SKM-1 (cell line): ENCODE measurements around the gene SLC1A2.
"Not testable (repeated sequence)": the region's sequence is repeated elsewhere in the genome, so short reads cannot be mapped to it uniquely, and the experiment has no call there.

Source experiments
- DNase-seq: peaks from one replicate; lab custom pipeline; 2025; ENCODE audit not compliant: unreplicated experiment; lab: John Stamatoyannopoulos, UW

The SLC1A2 gene

GRCh38 chr11:35231076-35231860 lies 188.1 kb downstream of the SLC1A2 start:
- no peak for DNase-seq

DNA sequence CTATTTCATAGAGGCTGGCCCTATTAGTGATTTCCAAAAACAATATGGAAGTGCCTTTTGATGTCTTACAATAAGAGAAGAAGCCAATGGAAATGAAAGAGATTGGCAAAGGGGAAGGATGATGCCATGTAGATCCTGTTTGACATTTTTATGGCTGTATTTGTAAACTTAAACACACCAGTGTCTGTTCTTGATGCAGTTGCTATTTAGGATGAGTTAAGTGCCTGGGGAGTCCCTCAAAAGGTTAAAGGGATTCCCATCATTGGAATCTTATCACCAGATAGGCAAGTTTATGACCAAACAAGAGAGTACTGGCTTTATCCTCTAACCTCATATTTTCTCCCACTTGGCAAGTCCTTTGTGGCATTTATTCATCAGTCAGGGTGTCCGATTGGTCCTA lies 189.0 kb downstream of the SLC1A2 start:
- no peak for DNase-seq

DNA sequence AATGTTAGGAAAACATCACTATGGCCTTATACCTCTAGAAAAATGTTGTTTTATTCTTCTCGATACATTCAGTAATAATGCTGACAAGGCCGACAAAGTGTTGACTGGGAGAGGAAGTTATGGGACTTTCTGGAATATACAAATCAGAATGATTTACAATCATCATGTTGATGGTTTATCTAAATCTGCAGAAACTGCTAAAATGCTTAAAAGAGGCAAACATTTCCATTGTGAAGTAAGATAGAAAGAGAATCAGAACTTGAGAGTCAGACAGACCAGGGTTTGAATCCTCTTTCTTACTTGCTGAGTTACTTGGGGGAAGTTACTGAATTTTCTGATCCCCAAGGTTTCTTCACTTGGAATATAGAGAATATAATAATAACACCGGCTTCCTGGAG lies 191.0 kb downstream of the SLC1A2 start:
- DNase-seq, result no peak

DNA sequence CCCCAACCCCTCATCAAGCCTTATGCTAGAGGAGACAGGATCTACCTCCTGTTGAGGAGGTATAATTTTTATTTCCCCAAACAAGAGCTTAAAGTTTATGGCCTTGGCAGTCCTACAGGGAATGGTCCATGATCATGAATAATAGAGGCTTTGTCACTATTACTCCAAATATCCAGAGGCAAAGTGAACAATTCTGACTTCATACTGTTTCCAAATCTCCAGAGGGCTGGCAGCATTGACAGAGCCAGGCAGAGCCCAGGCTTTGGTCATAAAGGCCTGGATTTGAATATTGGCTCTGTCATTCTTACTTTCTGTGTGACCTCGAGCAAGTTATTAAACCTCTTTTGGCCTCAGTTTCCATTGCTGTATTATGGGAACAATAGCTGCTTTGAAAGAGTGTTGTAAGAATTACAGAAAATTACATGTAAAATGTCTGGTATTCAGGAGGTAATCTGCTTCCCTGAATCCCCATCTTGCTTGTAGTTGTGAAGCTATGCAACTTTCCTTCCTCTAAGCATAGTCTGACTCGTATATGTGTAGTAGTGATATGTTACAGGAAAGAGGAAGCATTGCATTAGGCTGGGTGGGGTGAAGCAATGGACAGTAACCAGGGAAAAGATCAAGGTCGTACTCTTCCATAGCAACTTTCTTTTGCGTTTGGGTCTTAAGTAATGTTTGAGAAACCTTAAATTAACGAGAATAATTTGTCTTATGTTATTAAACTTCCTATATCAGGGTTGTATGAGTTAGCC lies 191.6 kb downstream of the SLC1A2 start:
- peak; percentile 91 for DNase-seq

DNA sequence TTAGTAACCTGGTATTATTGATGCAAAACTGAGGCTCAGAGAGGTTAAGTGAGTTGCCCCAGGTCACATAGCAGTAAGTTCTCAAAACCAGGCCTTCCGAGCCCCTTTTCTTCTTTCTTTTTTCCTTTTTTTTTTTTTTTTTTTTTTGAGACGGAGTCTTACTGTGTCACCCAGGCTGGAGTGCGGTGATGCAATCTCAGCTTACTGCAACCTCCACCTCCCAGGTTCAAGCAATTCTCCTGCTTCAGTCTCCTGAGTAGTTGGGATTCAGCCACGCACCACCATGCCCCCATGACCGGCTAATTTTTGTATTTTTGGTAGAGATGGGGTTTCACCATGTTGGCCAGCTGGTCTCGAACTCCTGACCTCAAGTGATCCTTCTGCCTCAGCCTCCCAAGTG lies 192.6 kb downstream of the SLC1A2 start:
- not testable (repeated sequence) for DNase-seq

DNA sequence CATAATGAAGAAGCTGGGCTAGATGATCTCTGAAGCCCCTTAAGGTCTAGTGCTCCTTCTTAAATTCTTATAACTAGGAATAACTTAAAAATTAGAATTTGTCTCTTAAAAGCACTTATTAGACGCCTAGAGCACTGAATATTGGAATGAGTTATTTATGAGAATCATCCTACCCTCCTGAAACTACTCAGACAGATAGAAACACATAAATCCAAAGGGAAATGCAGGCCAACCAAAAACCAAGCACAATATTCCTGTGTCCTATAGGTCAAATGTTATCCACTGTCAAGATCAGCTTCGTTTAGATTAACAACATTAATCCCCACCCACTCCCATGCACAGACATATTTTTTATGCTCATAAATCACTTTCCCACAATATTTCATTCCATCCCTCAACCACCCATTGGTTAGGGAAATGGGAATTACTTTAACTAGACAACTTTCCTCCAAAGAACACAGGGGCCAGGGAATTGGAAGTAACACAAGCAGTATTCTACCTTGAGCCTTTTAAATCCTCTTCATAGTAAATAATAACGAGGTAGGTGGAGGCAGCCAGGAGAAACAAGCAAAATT lies 193.3 kb downstream of the SLC1A2 start:
- no peak for DNase-seq

GRCh38 chr11:35223991-35224390 lies 195.4 kb downstream of the SLC1A2 start:
- DNase-seq, result no peak

DNA sequence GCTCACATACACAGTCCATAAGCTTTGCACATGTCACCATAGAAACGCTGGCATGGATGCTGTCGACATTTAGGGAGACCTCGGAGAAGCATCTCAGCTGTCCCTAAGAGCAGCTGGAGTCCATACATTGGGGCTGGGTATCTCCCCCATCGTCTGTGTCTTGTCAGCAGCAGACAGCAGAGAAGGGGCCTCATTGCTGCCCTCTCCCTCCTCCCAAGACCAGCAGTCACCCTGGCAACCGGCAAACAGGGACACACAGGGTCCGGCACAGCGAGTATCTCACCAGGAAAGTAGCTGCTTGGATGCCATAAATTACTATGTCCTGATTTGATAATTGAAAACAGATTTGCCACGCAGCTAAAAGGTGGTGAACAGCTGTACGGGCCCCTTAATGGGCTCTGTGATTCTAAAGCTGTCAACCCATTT lies 196.0 kb downstream of the SLC1A2 start:
- DNase-seq, result no peak

GRCh38 chr11:35218956-35219355 lies 200.4 kb downstream of the SLC1A2 start:
- DNase-seq, result no peak

DNA sequence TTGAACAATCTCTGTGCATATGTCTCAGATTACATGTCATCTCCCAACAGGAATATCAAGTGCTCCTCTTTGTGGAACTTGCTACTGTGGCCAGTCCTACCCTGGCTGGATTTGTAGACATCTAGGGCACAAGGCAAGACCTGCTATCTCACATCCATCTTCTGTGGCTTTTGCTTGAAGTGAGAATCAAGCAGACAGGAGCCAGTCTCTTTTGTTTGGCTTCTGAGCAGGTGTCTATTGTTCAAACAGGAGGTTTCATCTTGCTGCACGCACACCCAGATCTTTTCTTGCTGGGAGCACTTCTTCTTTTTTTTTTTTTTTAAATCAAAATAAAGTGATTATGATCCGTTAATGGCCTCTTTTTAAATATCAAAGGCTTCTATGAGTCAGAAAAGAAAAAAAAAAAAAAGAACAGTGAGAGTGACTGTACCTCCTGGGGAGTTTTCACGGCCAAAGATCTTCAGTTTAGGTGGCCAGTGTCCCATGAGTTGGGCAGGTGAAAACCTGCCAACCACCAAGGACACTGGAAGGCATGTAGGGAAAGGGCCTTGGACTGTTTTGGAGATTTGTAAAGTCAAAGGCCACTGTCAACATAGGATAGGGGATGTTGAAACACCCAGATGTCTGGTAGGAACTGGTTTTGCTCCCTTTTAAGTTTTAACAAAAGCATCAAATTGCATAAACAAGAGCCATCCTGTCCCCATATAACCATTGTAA lies 202.2 kb downstream of the SLC1A2 start:
- no peak for DNase-seq

DNA sequence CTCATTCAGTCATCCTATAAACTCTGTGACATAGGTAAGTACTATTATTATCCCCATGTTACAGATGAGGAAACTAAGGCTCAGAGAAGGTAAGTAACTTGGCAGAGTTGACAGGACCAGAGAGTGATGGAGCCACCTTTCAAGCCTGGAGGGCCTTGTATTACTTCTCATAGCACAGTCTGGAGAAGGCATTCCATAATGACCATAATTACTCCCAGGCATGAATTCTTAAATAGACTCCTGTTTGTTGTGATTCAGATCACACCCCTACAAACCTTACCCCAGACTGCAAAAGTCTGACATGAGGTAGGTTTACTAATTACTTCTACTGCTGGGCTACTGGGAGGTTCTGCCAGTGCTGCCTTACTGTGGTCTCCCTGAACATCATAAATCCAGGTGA lies 203.4 kb downstream of the SLC1A2 start:
- DNase-seq, result no peak

- no peak for DNase-seq
These were observed 204.6 kb downstream of the SLC1A2 start for GRCh38 chr11:35214792-35215193.

- DNase-seq, result no peak
These were observed 205.1 kb downstream of the SLC1A2 start for GRCh38 chr11:35214226-35214770.

GRCh38 chr11:35211952-35212351 lies 207.4 kb downstream of the SLC1A2 start:
- peak; percentile 91 for DNase-seq

DNA sequence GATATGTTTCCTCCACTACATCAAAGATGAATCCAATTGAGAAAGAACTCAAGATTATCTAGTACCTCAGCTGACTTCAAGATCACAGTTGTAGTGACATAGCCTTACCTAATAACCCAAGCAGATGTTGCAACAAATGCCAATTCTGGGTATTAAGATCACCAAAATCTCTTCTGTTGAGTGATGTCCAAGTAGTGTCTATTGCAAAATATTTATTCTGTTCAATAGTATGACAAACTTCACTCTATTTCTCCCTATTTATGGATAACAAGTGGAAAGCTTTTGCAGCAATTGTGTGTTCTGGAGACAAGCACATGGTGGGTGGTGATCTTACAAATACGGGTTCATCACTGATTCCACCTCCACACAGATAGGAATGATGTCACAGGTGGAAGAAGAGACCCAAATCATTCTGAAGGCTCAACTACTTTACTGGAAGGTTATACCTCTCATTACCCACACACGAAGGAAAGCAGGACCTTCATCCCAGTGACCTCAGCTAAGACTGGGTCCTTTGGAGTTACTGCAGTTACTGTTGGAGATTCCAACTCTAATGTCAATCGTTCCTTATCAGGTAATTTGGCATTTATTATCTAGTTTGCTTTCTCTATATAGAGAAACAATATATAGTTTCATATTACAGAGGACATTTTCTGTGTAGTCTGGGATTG lies 208.3 kb downstream of the SLC1A2 start:
- no peak for DNase-seq

GRCh38 chr11:35208795-35209194 lies 210.6 kb downstream of the SLC1A2 start:
- no peak for DNase-seq

DNA sequence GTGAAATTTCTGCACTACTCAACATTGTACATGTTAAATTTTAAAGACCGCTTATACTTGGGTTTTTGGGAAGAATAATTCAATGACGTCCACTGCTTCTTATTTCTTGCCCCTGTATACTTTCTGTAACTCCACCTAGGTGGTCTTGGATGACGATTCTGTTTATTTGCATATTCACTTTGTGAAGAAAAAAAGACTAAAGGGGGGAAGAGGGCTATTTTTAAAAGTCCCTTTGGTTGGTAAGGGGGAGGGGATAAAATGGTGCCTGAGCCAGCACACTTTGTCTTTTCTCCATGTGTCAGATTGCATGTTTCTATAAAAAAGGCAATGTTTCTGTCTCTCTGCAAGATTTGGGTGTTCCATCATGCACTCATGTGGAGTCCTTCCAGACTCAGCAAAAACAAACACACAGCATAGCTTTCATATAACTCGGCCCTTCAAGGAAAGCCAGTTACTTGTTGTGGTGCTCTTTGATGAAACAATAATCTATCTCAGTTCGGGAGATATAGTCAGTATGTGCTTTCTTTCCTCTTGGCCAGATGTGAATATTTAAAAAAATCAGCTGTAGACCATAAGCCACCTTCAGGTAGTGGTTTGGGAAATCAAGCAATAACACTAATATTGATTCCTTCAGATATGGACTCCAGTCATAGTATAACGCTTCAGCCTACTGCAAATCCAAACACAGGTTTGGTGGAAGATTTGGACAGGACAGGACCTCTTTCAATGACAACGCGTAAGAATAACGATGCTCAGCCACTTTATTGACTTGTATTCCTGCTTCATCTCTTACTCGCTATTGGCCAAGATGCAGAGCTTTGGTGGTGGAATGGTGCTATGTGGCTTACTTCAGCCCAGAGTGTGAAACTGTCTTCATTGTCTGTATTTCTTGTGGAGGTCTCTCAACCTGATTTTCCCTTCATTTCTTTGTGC lies 211.6 kb downstream of the SLC1A2 start:
- no peak for DNase-seq

- no peak for DNase-seq
These were observed 212.7 kb downstream of the SLC1A2 start for GRCh38 chr11:35206616-35207015.

DNA sequence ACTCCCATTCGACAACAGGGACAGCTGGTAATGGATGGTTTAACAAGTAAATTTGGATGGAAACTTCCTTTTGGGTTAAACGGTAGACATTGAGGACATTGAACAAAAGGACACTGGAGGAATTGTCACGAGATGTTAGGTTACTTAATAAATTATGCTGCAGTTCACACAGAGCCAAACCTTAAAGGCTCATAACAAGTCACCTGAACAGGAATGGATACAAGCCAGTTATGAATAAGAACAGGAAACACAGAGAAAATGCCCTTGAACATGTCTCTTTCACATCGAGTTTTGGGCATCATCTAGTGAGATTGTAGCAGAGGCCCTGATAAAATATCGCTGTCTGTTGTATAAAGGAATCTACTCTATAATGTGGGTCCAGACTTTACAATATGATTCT lies 214.7 kb downstream of the SLC1A2 start:
- DNase-seq, result no peak
